ENCODE measurements around the gene VRK2.
"Not testable (repeated sequence)": the region's sequence is repeated elsewhere in the genome, so short reads cannot be mapped to it uniquely, and the experiment has no call there.

VRK2 gene

GRCh38 chr2:58187022-58187421 is 140.4 kb downstream of the VRK2 start:
- peaks cover 20% of the 10 kb centered on the region for H3K36me3 Mint-ChIP-seq (ENCODE audit: low read depth)
- H3K9me3 Mint-ChIP-seq, ATAC-seq, H3K27ac Mint-ChIP-seq, H3K27me3 Mint-ChIP-seq, H3K4me1 Mint-ChIP-seq, H3K4me3 Mint-ChIP-seq, DNase-seq: not testable (repeated sequence)

GRCh38 chr2:58194458-58194857 is 147.9 kb downstream of the VRK2 start:
- no peak overlapping the region for H3K4me3 Mint-ChIP-seq
- ATAC-seq (no peak), DNase-seq (no peak)
- H3K9me3 Mint-ChIP-seq = no peaks in the 10 kb centered on the region
- no peak overlapping the region for H3K27ac Mint-ChIP-seq
- H3K4me1 Mint-ChIP-seq = no peaks in the 10 kb centered on the region
- peaks cover 4% of the 10 kb centered on the region for H3K36me3 Mint-ChIP-seq (ENCODE audit: low read depth)
- no peaks in the 10 kb centered on the region for H3K27me3 Mint-ChIP-seq

DNA sequence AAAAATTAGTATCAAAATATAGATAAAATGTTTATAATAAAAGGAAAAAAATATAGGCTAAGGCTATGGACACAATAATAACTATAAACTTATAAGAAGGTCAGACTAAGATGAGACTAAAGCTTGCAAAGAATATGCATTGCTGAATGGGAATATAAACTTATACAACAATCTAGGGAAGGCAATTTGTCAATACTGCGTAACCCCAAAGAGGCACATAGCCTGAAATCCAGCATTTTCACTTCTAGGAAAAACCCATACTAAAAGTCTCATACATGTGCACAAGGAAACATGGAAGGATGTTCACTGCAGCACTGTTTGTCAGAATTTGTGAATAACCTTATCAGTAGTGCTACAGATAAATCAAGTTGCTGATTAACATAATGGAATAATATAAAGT is 149.1 kb downstream of the VRK2 start:
- H3K27me3 Mint-ChIP-seq = no peaks in the 10 kb centered on the region
- no peaks in the 10 kb centered on the region for H3K4me1 Mint-ChIP-seq
- H3K36me3 Mint-ChIP-seq (ENCODE audit: low read depth) = peaks cover 10% of the 10 kb centered on the region
- no peak for DNase-seq
- H3K4me3 Mint-ChIP-seq = no peak overlapping the region
- H3K9me3 Mint-ChIP-seq = no peaks in the 10 kb centered on the region
- no peak for ATAC-seq
- no peak overlapping the region for H3K27ac Mint-ChIP-seq

DNA sequence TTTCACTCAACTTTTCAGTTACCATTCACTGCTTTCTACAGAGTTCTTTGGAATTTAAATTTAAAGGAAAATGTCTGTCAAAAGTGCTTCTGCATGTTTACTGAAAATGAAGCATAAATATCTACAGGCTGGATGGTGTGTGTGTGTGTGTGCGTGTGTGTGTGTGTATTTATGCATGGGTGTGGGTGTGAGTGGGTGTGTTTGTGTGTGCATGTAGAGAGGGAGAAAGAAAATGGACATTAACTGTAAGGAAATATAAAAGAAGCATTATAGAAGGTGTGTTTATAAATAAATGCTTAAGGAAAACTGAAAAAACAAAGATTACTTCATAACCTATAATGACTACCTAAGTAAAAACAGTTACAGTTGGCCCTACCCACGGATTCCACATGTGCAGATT is 151.3 kb downstream of the VRK2 start:
- DNase-seq (no peak), ATAC-seq (no peak)
- H3K27ac Mint-ChIP-seq = no peak overlapping the region
- H3K9me3 Mint-ChIP-seq = no peaks in the 10 kb centered on the region
- no peaks in the 10 kb centered on the region for H3K27me3 Mint-ChIP-seq
- no peaks in the 10 kb centered on the region for H3K4me1 Mint-ChIP-seq
- peaks cover 15% of the 10 kb centered on the region for H3K36me3 Mint-ChIP-seq (ENCODE audit: low read depth)
- no peak overlapping the region for H3K4me3 Mint-ChIP-seq

DNA sequence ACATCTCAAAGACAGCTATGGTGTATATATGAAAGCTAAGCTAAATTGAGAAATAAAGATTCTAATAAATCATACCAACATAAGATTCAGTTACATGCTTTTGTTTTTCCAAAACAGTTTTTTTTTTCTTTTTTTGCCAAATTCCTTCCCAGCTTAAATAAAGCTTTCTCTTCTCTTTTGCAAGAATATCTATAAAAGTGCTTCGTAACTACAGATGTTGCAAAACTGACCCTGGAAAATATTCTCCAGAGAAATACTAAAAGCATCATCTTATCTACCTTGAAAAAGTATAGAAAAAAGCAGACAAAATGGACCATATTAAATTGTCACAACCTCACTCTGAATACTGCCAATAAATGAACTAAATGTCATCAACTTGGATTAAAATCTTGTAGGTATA is 155.8 kb downstream of the VRK2 start:
- H3K36me3 Mint-ChIP-seq (ENCODE audit: low read depth) = peaks cover 20% of the 10 kb centered on the region
- no peaks in the 10 kb centered on the region for H3K27me3 Mint-ChIP-seq
- no peak overlapping the region for H3K27ac Mint-ChIP-seq
- ATAC-seq = no peak
- DNase-seq = no peak
- H3K4me1 Mint-ChIP-seq = no peaks in the 10 kb centered on the region
- H3K9me3 Mint-ChIP-seq = no peaks in the 10 kb centered on the region
- no peak overlapping the region for H3K4me3 Mint-ChIP-seq

GRCh38 chr2:58203018-58203417 is 156.4 kb downstream of the VRK2 start:
- Mint-ChIP-seq H3K9me3 (no peaks in the 10 kb centered on the region), H3K27me3 (no peaks in the 10 kb centered on the region), H3K36me3 (ENCODE audit: low read depth) (peaks cover 19% of the 10 kb centered on the region), H3K4me1 (no peaks in the 10 kb centered on the region), H3K27ac (no peak overlapping the region), H3K4me3 (no peak overlapping the region)
- DNase-seq = no peak
- ATAC-seq = no peak

DNA sequence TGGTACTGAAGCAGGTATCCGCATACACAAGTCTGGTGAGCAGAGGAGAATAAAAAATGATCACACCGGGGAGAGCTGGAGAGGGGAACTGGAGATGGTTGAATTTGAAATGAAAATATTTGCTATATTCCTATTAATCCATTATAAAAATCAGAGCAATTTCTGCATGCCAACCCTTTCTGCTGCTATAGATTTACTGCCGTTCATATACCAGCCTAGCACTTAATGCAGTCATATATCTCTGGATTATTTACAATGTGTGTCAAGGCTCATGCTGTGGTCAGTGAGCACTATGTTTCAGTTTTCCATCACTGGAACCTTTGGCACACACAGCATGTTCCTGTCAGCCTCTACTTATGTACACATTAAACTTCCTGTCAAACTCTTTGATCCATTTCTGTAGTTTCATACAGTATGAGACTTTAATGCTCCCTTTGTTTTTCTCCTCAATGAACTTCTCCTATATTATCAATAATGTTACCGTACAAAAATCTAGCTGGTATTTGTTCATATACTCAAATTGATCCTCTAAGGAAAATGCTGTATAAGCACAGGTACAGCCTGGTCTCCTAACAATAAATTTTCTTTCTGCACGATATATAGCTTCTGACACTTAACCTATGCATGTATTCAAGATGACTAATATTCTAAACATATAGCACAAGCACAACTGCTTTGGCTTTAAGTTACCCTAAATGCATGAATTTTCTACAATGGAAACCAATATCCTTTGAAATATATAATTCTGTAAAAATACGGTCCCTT is 157.8 kb downstream of the VRK2 start:
- ATAC-seq = no peak
- DNase-seq = no peak
- H3K4me1 Mint-ChIP-seq = no peaks in the 10 kb centered on the region
- H3K27me3 Mint-ChIP-seq = no peaks in the 10 kb centered on the region
- H3K9me3 Mint-ChIP-seq = no peaks in the 10 kb centered on the region
- H3K36me3 Mint-ChIP-seq (ENCODE audit: low read depth) = peaks cover 19% of the 10 kb centered on the region
- no peak overlapping the region for H3K4me3 Mint-ChIP-seq
- H3K27ac Mint-ChIP-seq = no peak overlapping the region

DNA sequence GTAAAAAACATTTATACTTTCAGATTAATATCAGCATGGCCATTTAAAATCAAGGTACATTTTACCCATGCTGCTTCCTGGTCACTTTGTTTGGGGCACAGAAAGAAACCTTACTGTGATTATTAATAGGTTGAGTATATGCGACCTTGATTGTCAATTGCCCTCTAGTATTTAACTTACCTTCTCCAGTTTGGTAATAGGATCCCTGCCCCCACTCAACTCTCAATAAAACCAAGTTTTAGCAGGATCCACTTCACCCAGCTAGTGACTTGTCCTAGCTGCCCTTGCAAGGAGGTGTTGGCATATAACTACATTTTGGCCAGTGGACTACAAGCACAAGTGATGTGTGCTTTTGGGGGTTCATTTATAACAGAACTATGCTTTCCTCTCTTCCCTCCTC is 160.2 kb downstream of the VRK2 start:
- Mint-ChIP-seq H3K27ac (no peak overlapping the region), H3K4me3 (no peak overlapping the region), H3K9me3 (peaks cover 17% of the 10 kb centered on the region), H3K36me3 (ENCODE audit: low read depth) (peaks cover 34% of the 10 kb centered on the region), H3K27me3 (no peaks in the 10 kb centered on the region), H3K4me1 (no peaks in the 10 kb centered on the region)
- DNase-seq = no peak
- no peak for ATAC-seq

DNA sequence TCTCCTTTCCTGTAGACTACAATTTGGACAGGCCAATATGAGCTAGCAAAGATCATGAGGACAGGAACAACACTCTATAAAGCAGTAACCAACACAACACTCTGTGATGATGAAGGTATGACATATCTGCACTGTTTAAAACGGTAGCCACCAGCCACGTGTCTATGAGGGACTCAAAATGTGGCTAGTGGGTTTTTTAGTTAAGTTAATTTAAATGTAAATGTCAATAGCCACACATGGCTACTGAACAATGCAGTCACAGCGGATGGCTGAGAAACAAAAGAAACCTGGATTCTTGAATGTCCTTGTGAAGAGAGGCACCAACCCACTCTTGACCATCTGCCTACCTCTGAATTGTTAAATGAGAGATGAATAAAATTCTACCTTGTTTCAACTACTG is 160.6 kb downstream of the VRK2 start:
- no peak overlapping the region for H3K4me3 Mint-ChIP-seq
- peaks cover 21% of the 10 kb centered on the region for H3K9me3 Mint-ChIP-seq
- H3K27ac Mint-ChIP-seq = no peak overlapping the region
- no peak for DNase-seq
- H3K27me3 Mint-ChIP-seq = no peaks in the 10 kb centered on the region
- ATAC-seq = no peak
- no peaks in the 10 kb centered on the region for H3K4me1 Mint-ChIP-seq
- peaks cover 36% of the 10 kb centered on the region for H3K36me3 Mint-ChIP-seq (ENCODE audit: low read depth)

Data from activated naive CD8-positive, alpha-beta T cell treated with anti-CD3 and anti-CD28 coated beads, Interleukin-2, amount 50 U/mL, for 24 hours (primary cell).